ENCODE results near the gene PRCD.

PRCD gene

GRCh38 chr17:76510831-76511244 is 29.0 kb upstream of the PRCD start:
- H2AFZ ChIP-seq (ENCODE audit: insufficient read depth, low read length, poor library complexity) = no peak overlapping the region
- peaks cover 4% of the 10 kb centered on the region for H3K9me3 ChIP-seq (ENCODE audit: insufficient read depth, low read depth, low read length)
- no peak overlapping the region for H2BK120ac ChIP-seq (ENCODE audit: insufficient read depth, low read length, poor library complexity)
- DNase-seq = no peak
- no peaks in the 10 kb centered on the region for H3K79me2 ChIP-seq (ENCODE audit: control insufficient read depth, insufficient read depth, low read length, poor library complexity)
- H4K8ac ChIP-seq (ENCODE audit: low read depth, low read length) = no peak overlapping the region
- no peak overlapping the region for H2AK5ac ChIP-seq (ENCODE audit: low read length)
- H3K4me3 ChIP-seq (ENCODE audit: low read depth, low read length) = no peak overlapping the region
- H4K12ac ChIP-seq (ENCODE audit: low read depth, low read length) = no peak overlapping the region
- no peak overlapping the region for H3K4ac ChIP-seq (ENCODE audit: low read depth, low read length)
- no peak overlapping the region for H2BK5ac ChIP-seq (ENCODE audit: low read depth, low read length, poor library complexity)
- H3K23ac ChIP-seq (ENCODE audit: low read length) = no peak overlapping the region
- H4K91ac ChIP-seq (ENCODE audit: low read depth, low read length) = no peak overlapping the region
- H3K4me1 ChIP-seq (ENCODE audit: control insufficient read depth in 1 of 2, insufficient read depth in 2 of 2, low read length in 2 of 2) = no peaks in the 10 kb centered on the region
- no CpG with 5 or more reads among the region's 9 CpGs for WGBS (ENCODE audit: extremely low coverage, insufficient coverage, insufficient read length)
- H3K4me2 ChIP-seq (ENCODE audit: low read length) = no peak overlapping the region
- H3K79me1 ChIP-seq (ENCODE audit: low read length) = no peaks in the 10 kb centered on the region
- no peaks in the 10 kb centered on the region for H3K36me3 ChIP-seq (ENCODE audit: control insufficient read depth in 1 of 2, insufficient read depth in 2 of 2, low read length in 2 of 2)
- H3K18ac ChIP-seq (ENCODE audit: low read length) = no peak overlapping the region
- H3K27ac ChIP-seq (ENCODE audit: low read depth, low read length) = no peak overlapping the region
- H3K27me3 ChIP-seq (ENCODE audit: insufficient read depth, low read length) = peaks cover 2% of the 10 kb centered on the region
- no peak overlapping the region for H2BK12ac ChIP-seq (ENCODE audit: low read length)
- no peak overlapping the region for H3K14ac ChIP-seq (ENCODE audit: low read length)
- no peak overlapping the region for H3K9ac ChIP-seq (ENCODE audit: low read length)

- H3K4me3 ChIP-seq (ENCODE audit: low read depth, low read length) = no peak overlapping the region
- no peak overlapping the region for H2BK120ac ChIP-seq (ENCODE audit: insufficient read depth, low read length, poor library complexity)
- no peaks in the 10 kb centered on the region for H3K36me3 ChIP-seq (ENCODE audit: control insufficient read depth in 1 of 2, insufficient read depth in 2 of 2, low read length in 2 of 2)
- H3K18ac ChIP-seq (ENCODE audit: low read length) = no peak overlapping the region
- H4K12ac ChIP-seq (ENCODE audit: low read depth, low read length) = no peak overlapping the region
- H2BK5ac ChIP-seq (ENCODE audit: low read depth, low read length, poor library complexity) = no peak overlapping the region
- DNase-seq = no peak
- H2BK12ac ChIP-seq (ENCODE audit: low read length) = no peak overlapping the region
- H3K23ac ChIP-seq (ENCODE audit: low read length) = no peak overlapping the region
- H4K8ac ChIP-seq (ENCODE audit: low read depth, low read length) = no peak overlapping the region
- no CpG with 5 or more reads among the region's 13 CpGs for WGBS (ENCODE audit: extremely low coverage, insufficient coverage, insufficient read length)
- no peak overlapping the region for H2AK5ac ChIP-seq (ENCODE audit: low read length)
- no peak overlapping the region for H3K9ac ChIP-seq (ENCODE audit: low read length)
- no peaks in the 10 kb centered on the region for H3K4me1 ChIP-seq (ENCODE audit: control insufficient read depth in 1 of 2, insufficient read depth in 2 of 2, low read length in 2 of 2)
- peaks cover 2% of the 10 kb centered on the region for H3K27me3 ChIP-seq (ENCODE audit: insufficient read depth, low read length)
- H3K27ac ChIP-seq (ENCODE audit: low read depth, low read length) = no peak overlapping the region
- peaks cover 4% of the 10 kb centered on the region for H3K9me3 ChIP-seq (ENCODE audit: insufficient read depth, low read depth, low read length)
- no peaks in the 10 kb centered on the region for H3K79me2 ChIP-seq (ENCODE audit: control insufficient read depth, insufficient read depth, low read length, poor library complexity)
- no peak overlapping the region for H3K14ac ChIP-seq (ENCODE audit: low read length)
- H2AFZ ChIP-seq (ENCODE audit: insufficient read depth, low read length, poor library complexity) = no peak overlapping the region
- H3K4ac ChIP-seq (ENCODE audit: low read depth, low read length) = no peak overlapping the region
- no peak overlapping the region for H3K4me2 ChIP-seq (ENCODE audit: low read length)
- H3K79me1 ChIP-seq (ENCODE audit: low read length) = no peaks in the 10 kb centered on the region
- H4K91ac ChIP-seq (ENCODE audit: low read depth, low read length) = no peak overlapping the region
These were observed 28.0 kb upstream of the PRCD start for GRCh38 chr17:76511668-76512365.

GRCh38 chr17:76512366-76513305 is 27.2 kb upstream of the PRCD start:
- H3K9ac ChIP-seq (ENCODE audit: low read length) = no peak overlapping the region
- H4K8ac ChIP-seq (ENCODE audit: low read depth, low read length) = no peak overlapping the region
- H2AK5ac ChIP-seq (ENCODE audit: low read length) = no peak overlapping the region
- H2BK12ac ChIP-seq (ENCODE audit: low read length) = no peak overlapping the region
- H3K18ac ChIP-seq (ENCODE audit: low read length) = no peak overlapping the region
- H3K4me1 ChIP-seq (ENCODE audit: control insufficient read depth in 1 of 2, insufficient read depth in 2 of 2, low read length in 2 of 2) = no peaks in the 10 kb centered on the region
- H3K4me3 ChIP-seq (ENCODE audit: low read depth, low read length) = no peak overlapping the region
- WGBS (ENCODE audit: extremely low coverage, insufficient coverage, insufficient read length) = no CpG with 5 or more reads among the region's 22 CpGs
- H3K36me3 ChIP-seq (ENCODE audit: control insufficient read depth in 1 of 2, insufficient read depth in 2 of 2, low read length in 2 of 2) = no peaks in the 10 kb centered on the region
- no peak overlapping the region for H3K4ac ChIP-seq (ENCODE audit: low read depth, low read length)
- H3K9me3 ChIP-seq (ENCODE audit: insufficient read depth, low read depth, low read length) = peaks cover 4% of the 10 kb centered on the region
- no peaks in the 10 kb centered on the region for H3K79me2 ChIP-seq (ENCODE audit: control insufficient read depth, insufficient read depth, low read length, poor library complexity)
- H3K4me2 ChIP-seq (ENCODE audit: low read length) = no peak overlapping the region
- H2BK5ac ChIP-seq (ENCODE audit: low read depth, low read length, poor library complexity) = no peak overlapping the region
- no peak overlapping the region for H2BK120ac ChIP-seq (ENCODE audit: insufficient read depth, low read length, poor library complexity)
- no peak for DNase-seq
- H3K79me1 ChIP-seq (ENCODE audit: low read length) = no peaks in the 10 kb centered on the region
- no peak overlapping the region for H3K27ac ChIP-seq (ENCODE audit: low read depth, low read length)
- H4K12ac ChIP-seq (ENCODE audit: low read depth, low read length) = no peak overlapping the region
- H3K14ac ChIP-seq (ENCODE audit: low read length) = no peak overlapping the region
- no peak overlapping the region for H4K91ac ChIP-seq (ENCODE audit: low read depth, low read length)
- H2AFZ ChIP-seq (ENCODE audit: insufficient read depth, low read length, poor library complexity) = no peak overlapping the region
- H3K23ac ChIP-seq (ENCODE audit: low read length) = no peak overlapping the region
- H3K27me3 ChIP-seq (ENCODE audit: insufficient read depth, low read length) = peaks cover 2% of the 10 kb centered on the region

GRCh38 chr17:76513306-76513692 is 26.5 kb upstream of the PRCD start:
- no peak overlapping the region for H3K4ac ChIP-seq (ENCODE audit: low read depth, low read length)
- no peak overlapping the region for H3K4me3 ChIP-seq (ENCODE audit: low read depth, low read length)
- H4K12ac ChIP-seq (ENCODE audit: low read depth, low read length) = no peak overlapping the region
- H2AK5ac ChIP-seq (ENCODE audit: low read length) = no peak overlapping the region
- no peak for DNase-seq
- no peaks in the 10 kb centered on the region for H3K27me3 ChIP-seq (ENCODE audit: insufficient read depth, low read length)
- no peak overlapping the region for H2AFZ ChIP-seq (ENCODE audit: insufficient read depth, low read length, poor library complexity)
- no peaks in the 10 kb centered on the region for H3K36me3 ChIP-seq (ENCODE audit: control insufficient read depth in 1 of 2, insufficient read depth in 2 of 2, low read length in 2 of 2)
- no peak overlapping the region for H3K4me2 ChIP-seq (ENCODE audit: low read length)
- H4K8ac ChIP-seq (ENCODE audit: low read depth, low read length) = no peak overlapping the region
- no peak overlapping the region for H3K14ac ChIP-seq (ENCODE audit: low read length)
- H3K79me1 ChIP-seq (ENCODE audit: low read length) = no peaks in the 10 kb centered on the region
- no peaks in the 10 kb centered on the region for H3K79me2 ChIP-seq (ENCODE audit: control insufficient read depth, insufficient read depth, low read length, poor library complexity)
- no peaks in the 10 kb centered on the region for H3K4me1 ChIP-seq (ENCODE audit: control insufficient read depth in 1 of 2, insufficient read depth in 2 of 2, low read length in 2 of 2)
- no peak overlapping the region for H3K23ac ChIP-seq (ENCODE audit: low read length)
- H3K9me3 ChIP-seq (ENCODE audit: insufficient read depth, low read depth, low read length) = peaks cover 6% of the 10 kb centered on the region
- H2BK12ac ChIP-seq (ENCODE audit: low read length) = no peak overlapping the region
- H3K9ac ChIP-seq (ENCODE audit: low read length) = no peak overlapping the region
- no peak overlapping the region for H4K91ac ChIP-seq (ENCODE audit: low read depth, low read length)
- H3K27ac ChIP-seq (ENCODE audit: low read depth, low read length) = no peak overlapping the region
- no peak overlapping the region for H3K18ac ChIP-seq (ENCODE audit: low read length)
- WGBS (ENCODE audit: extremely low coverage, insufficient coverage, insufficient read length) = no CpG with 5 or more reads among the region's 6 CpGs
- no peak overlapping the region for H2BK5ac ChIP-seq (ENCODE audit: low read depth, low read length, poor library complexity)
- no peak overlapping the region for H2BK120ac ChIP-seq (ENCODE audit: insufficient read depth, low read length, poor library complexity)

Data from trophoblast cell (in vitro differentiated cells and primary cell).